ENCODE data around the gene SLC20A1. TPM values are rescaled to one million over a fixed set of nuclear protein-coding genes. Genes with fewer than 3 reads are reported as not detected.

The SLC20A1 gene
- total RNA-seq, 1 experiment from 2014 or later = 154 TPM

DNA sequence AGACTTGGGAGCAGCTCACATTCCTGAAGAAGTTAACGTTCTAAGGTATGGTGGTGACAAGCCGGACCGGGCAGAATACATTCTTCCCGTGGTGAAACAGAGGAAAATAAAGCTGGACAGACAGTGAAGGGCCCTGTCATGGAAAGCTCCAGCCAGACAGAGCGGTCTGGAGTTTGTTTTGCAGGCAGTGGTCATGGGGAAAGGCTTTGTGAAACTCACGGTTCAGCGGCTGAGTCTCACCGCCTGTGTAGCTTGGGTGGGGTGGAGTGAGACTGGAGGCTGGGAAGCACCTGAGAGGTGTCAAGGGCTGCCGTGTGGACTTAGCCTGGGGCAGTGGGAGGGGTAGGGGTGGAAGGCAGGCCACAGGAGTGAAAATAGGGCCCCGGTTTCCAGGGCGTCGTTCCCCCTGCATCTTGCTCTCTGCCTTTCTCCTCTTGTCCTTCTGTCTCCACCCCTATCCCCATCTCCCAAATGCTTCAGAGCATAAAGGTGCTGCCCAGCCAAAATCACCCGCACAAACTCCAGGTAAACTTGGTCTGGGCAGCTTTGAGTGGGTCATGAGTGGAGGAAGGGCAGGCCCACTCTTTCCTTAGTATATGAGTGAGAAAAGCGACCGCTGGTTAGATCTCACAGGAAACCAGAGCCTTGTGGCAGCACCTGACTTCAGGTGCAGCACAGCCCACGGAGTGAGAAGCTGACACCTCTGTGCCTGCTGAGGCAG is 11.4 kb upstream of the SLC20A1 start:
- no peak overlapping the region for H2AFZ ChIP-seq (ENCODE audit: low read depth, low read length, poor library complexity, severe bottlenecking)
- CTCF ChIA-PET = interaction anchor here (1.3 kb wide), 1 partner anchor 11 kb away, joined by 3 read pairs; the partner anchor contains the start of gene SLC20A1

GRCh38 chr2:112634874-112635157 is 10.9 kb upstream of the SLC20A1 start:
- no peak for ATAC-seq
- no peaks in the 10 kb centered on the region for H3K79me2 ChIP-seq (ENCODE audit: insufficient read depth, low read length)
- no peaks in the 10 kb centered on the region for H3K9me3 ChIP-seq (ENCODE audit: control insufficient read depth in 1 of 2, insufficient read depth in 1 of 2, low read depth in 1 of 2, low read length in 2 of 2)
- no peak overlapping the region for H2AFZ ChIP-seq (ENCODE audit: low read depth, low read length, poor library complexity, severe bottlenecking)
- no peak overlapping the region for H3K27ac ChIP-seq (ENCODE audit: low read depth, low read length)
- no peak overlapping the region for H3K4me2 ChIP-seq (ENCODE audit: low read length)
- H3K4me1 ChIP-seq (ENCODE audit: control insufficient read depth in 1 of 2, insufficient read depth in 2 of 2, low read length in 2 of 2) = peaks cover 21 to 25% of the 10 kb centered on the region in 2 experiments
- H4K20me1 ChIP-seq (ENCODE audit: insufficient read depth) = no peaks in the 10 kb centered on the region
- BruUV-seq (replicated peaks) = no TSS peak
- H3K27me3 ChIP-seq (ENCODE audit: insufficient read depth, low read length) = no peaks in the 10 kb centered on the region
- intact Hi-C loops (cut with micrococcal nuclease) = no loop called here
- H3K36me3 ChIP-seq (ENCODE audit: control insufficient read depth in 1 of 2, insufficient read depth in 2 of 2, low read length in 2 of 2) = no peaks in the 10 kb centered on the region
- ChIA-PET RAD21 (ENCODE audit: low non-redundant PET in 1 of 2, low total read pairs in 2 of 2, uncharacterized antibody in 2 of 2, unreplicated experiment in 2 of 2) (no interaction called here), POLR2A (interaction anchor here (11.6 kb wide), 1 partner anchor 11 kb away, joined by 86 read pairs; the partner anchor contains the start of gene SLC20A1), CTCF (interaction anchor here (1.2 kb wide), 1 partner anchor 9 kb away, joined by 3 read pairs; no protein-coding TSS in a partner anchor)
- no peak overlapping the region for H3K9ac ChIP-seq (ENCODE audit: low read length)
- H3K9me2 ChIP-seq (ENCODE audit: insufficient read depth) = no peaks in the 10 kb centered on the region
- DNase-seq (ENCODE audit: low read depth, low spot score) = no peak
- no peak overlapping the region for H3K4me3 ChIP-seq (replicated peaks in 1 of 2; ENCODE audit: low read depth in 1 of 2, low read length in 2 of 2)
- TF ChIP-seq RAD21 (IDR thresholded peaks at IDR 0.05; ENCODE audit: low read depth) (no peak), MAX (IDR thresholded peaks at IDR 0.05) (no peak), SP1 (IDR thresholded peaks at IDR 0.05; ENCODE audit: low read depth) (no peak), TCF7L2 (IDR thresholded peaks at IDR 0.05; ENCODE audit: borderline replicate concordance, extremely low read depth, insufficient read depth, insufficient read length) (no peak), EGR1 (IDR thresholded peaks at IDR 0.05; ENCODE audit: low read depth) (no peak), EZH2phosphoT487 (IDR thresholded peaks at IDR 0.05; ENCODE audit: borderline replicate concordance) (no peak), CEBPB (IDR thresholded peaks at IDR 0.05; ENCODE audit: low read depth) (no peak), POLR2A (IDR thresholded peaks at IDR 0.05; ENCODE audit: borderline replicate concordance, extremely low read depth, insufficient read depth, insufficient read length) (no peak), FOSL1 (IDR thresholded peaks at IDR 0.05; ENCODE audit: low read depth) (no peak), POLR2AphosphoS5 (IDR thresholded peaks at IDR 0.05; ENCODE audit: low read depth, low read length) (no peak), ZFX (IDR thresholded peaks at IDR 0.05) (no peak)
- TF ChIP-seq, protein P1, sequence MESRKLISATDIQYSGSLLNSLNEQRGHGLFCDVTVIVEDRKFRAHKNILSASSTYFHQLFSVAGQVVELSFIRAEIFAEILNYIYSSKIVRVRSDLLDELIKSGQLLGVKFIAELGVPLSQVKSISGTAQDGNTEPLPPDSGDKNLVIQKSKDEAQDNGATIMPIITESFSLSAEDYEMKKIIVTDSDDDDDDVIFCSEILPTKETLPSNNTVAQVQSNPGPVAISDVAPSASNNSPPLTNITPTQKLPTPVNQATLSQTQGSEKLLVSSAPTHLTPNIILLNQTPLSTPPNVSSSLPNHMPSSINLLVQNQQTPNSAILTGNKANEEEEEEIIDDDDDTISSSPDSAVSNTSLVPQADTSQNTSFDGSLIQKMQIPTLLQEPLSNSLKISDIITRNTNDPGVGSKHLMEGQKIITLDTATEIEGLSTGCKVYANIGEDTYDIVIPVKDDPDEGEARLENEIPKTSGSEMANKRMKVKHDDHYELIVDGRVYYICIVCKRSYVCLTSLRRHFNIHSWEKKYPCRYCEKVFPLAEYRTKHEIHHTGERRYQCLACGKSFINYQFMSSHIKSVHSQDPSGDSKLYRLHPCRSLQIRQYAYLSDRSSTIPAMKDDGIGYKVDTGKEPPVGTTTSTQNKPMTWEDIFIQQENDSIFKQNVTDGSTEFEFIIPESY (IDR thresholded peaks at IDR 0.05; ENCODE audit: extremely low read depth, insufficient replicate concordance, low read length) = no peak

More for the DNA sequence above, 11.4 kb upstream of the SLC20A1 start:
- peaks cover 21 to 28% of the 10 kb centered on the region in 2 experiments for H3K4me1 ChIP-seq (ENCODE audit: control insufficient read depth in 1 of 2, insufficient read depth in 2 of 2, low read length in 2 of 2)
- H3K4me2 ChIP-seq (ENCODE audit: low read length) = no peak overlapping the region
- no peak overlapping the region for H3K9ac ChIP-seq (ENCODE audit: low read length)
- H3K9me3 ChIP-seq (ENCODE audit: control insufficient read depth in 1 of 2, insufficient read depth in 1 of 2, low read depth in 1 of 2, low read length in 2 of 2) = no peaks in the 10 kb centered on the region
- no peak for ATAC-seq
- POLR2A ChIA-PET = interaction anchor here (1.1 to 11.6 kb wide), 2 partner anchors 10 to 12 kb away, joined by 3 to 86 read pairs; partner anchors contain the start of gene SLC20A1
- no peak overlapping the region for H3K27ac ChIP-seq (ENCODE audit: low read depth, low read length)
- no peaks in the 10 kb centered on the region for H3K27me3 ChIP-seq (ENCODE audit: insufficient read depth, low read length)
- no peak overlapping the region for H3K4me3 ChIP-seq (replicated peaks in 1 of 2; ENCODE audit: low read depth in 1 of 2, low read length in 2 of 2)
- H3K79me2 ChIP-seq (ENCODE audit: insufficient read depth, low read length) = no peaks in the 10 kb centered on the region
- H3K36me3 ChIP-seq (ENCODE audit: control insufficient read depth in 1 of 2, insufficient read depth in 2 of 2, low read length in 2 of 2) = no peaks in the 10 kb centered on the region
- no TSS peak for BruUV-seq (replicated peaks)
- no peaks in the 10 kb centered on the region for H3K9me2 ChIP-seq (ENCODE audit: insufficient read depth)
- RAD21 ChIA-PET (ENCODE audit: low non-redundant PET in 1 of 2, low total read pairs in 2 of 2, uncharacterized antibody in 2 of 2, unreplicated experiment in 2 of 2) = no interaction called here
- no peaks in the 10 kb centered on the region for H4K20me1 ChIP-seq (ENCODE audit: insufficient read depth)
- DNase-seq (ENCODE audit: low read depth, low spot score) = no peak
- intact Hi-C loops (cut with micrococcal nuclease) = no loop called here
- TF ChIP-seq, protein P2, sequence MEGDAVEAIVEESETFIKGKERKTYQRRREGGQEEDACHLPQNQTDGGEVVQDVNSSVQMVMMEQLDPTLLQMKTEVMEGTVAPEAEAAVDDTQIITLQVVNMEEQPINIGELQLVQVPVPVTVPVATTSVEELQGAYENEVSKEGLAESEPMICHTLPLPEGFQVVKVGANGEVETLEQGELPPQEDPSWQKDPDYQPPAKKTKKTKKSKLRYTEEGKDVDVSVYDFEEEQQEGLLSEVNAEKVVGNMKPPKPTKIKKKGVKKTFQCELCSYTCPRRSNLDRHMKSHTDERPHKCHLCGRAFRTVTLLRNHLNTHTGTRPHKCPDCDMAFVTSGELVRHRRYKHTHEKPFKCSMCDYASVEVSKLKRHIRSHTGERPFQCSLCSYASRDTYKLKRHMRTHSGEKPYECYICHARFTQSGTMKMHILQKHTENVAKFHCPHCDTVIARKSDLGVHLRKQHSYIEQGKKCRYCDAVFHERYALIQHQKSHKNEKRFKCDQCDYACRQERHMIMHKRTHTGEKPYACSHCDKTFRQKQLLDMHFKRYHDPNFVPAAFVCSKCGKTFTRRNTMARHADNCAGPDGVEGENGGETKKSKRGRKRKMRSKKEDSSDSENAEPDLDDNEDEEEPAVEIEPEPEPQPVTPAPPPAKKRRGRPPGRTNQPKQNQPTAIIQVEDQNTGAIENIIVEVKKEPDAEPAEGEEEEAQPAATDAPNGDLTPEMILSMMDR (IDR thresholded peaks at IDR 0.05 in 2 of 3, conservative IDR thresholded peaks at IDR 0.05 in 1 of 3; ENCODE audit: borderline replicate concordance in 1 of 3, insufficient read depth in 1 of 3, low read depth in 2 of 3, low read length in 2 of 3) = no peak
- TF ChIP-seq TCF7L2 (IDR thresholded peaks at IDR 0.05; ENCODE audit: borderline replicate concordance, extremely low read depth, insufficient read depth, insufficient read length) (no peak), ZNF274 (IDR thresholded peaks at IDR 0.05; ENCODE audit: low read depth, low read length) (no peak), ELF1 (IDR thresholded peaks at IDR 0.05; ENCODE audit: borderline replicate concordance, low read depth) (no peak)
